ENCODE results near the gene EPHA10.

- TF ChIP-seq EZH2 (IDR thresholded peaks at IDR 0.05) (no peak), POLR2AphosphoS5 (IDR thresholded peaks at IDR 0.05; ENCODE audit: borderline replicate concordance, low read depth, low read length) (no peak), FOXP2 (optimal IDR thresholded peaks at IDR 0.05; ENCODE audit: control extremely low read depth, extremely low read length, insufficient read depth) (no peak)
Observed at GRCh38 chr1:37718901-37719571, 45.9 kb downstream of the EPHA10 start.
